Measurements from ENCODE around the gene PDZD4.

The PDZD4 gene

GRCh38 chrX:153865685-153866084, 35.3 kb upstream of the PDZD4 start:
- H3K27me3 ChIP-seq (replicated peaks; ENCODE audit: control insufficient read depth, insufficient read depth, low read length), result no peaks in the 10 kb centered on the region; the same call in none of the 2 replicates
- no peak for DNase-seq (ENCODE audit: extremely low read depth, insufficient read length)
- no peaks in the 10 kb centered on the region for H3K36me3 ChIP-seq (ENCODE audit: control insufficient read depth, insufficient read depth, low read length)
- no peak overlapping the region for H3K4me3 ChIP-seq (replicated peaks; ENCODE audit: low read depth, low read length)
- TF ChIP-seq CTCF (IDR thresholded peaks at IDR 0.05; ENCODE audit: insufficient read depth, low read length, poor library complexity, severe bottlenecking), result no peak

- no peak for DNase-seq (ENCODE audit: extremely low read depth, insufficient read length)
- H3K36me3 ChIP-seq (ENCODE audit: control insufficient read depth, insufficient read depth, low read length), result no peaks in the 10 kb centered on the region
- H3K4me3 ChIP-seq (replicated peaks; ENCODE audit: low read depth, low read length), result no peak overlapping the region
- TF ChIP-seq CTCF (IDR thresholded peaks at IDR 0.05; ENCODE audit: insufficient read depth, low read length, poor library complexity, severe bottlenecking), result no peak
- no peaks in the 10 kb centered on the region; the same call in none of the 2 replicates for H3K27me3 ChIP-seq (replicated peaks; ENCODE audit: control insufficient read depth, insufficient read depth, low read length)
Observed at GRCh38 chrX:153865321-153865580, 34.9 kb upstream of the PDZD4 start.

- TF ChIP-seq CTCF (IDR thresholded peaks at IDR 0.05; ENCODE audit: insufficient read depth, low read length, poor library complexity, severe bottlenecking), result no peak
- no peak for DNase-seq (ENCODE audit: extremely low read depth, insufficient read length)
- H3K4me3 ChIP-seq (replicated peaks; ENCODE audit: low read depth, low read length), result no peak overlapping the region
- H3K27me3 ChIP-seq (replicated peaks; ENCODE audit: control insufficient read depth, insufficient read depth, low read length), result no peaks in the 10 kb centered on the region; the same call in none of the 2 replicates
- no peaks in the 10 kb centered on the region for H3K36me3 ChIP-seq (ENCODE audit: control insufficient read depth, insufficient read depth, low read length)
Observed at GRCh38 chrX:153864561-153865320, 34.4 kb upstream of the PDZD4 start.

- no peak for TF ChIP-seq CTCF (IDR thresholded peaks at IDR 0.05; ENCODE audit: insufficient read depth, low read length, poor library complexity, severe bottlenecking)
- no peaks in the 10 kb centered on the region for H3K36me3 ChIP-seq (ENCODE audit: control insufficient read depth, insufficient read depth, low read length)
- H3K27me3 ChIP-seq (replicated peaks; ENCODE audit: control insufficient read depth, insufficient read depth, low read length), result no peaks in the 10 kb centered on the region; the same call in none of the 2 replicates
- no peak for DNase-seq (ENCODE audit: extremely low read depth, insufficient read length)
- no peak overlapping the region for H3K4me3 ChIP-seq (replicated peaks; ENCODE audit: low read depth, low read length)
Observed at GRCh38 chrX:153864101-153864500, 33.8 kb upstream of the PDZD4 start.

GRCh38 chrX:153863251-153863991, 33.1 kb upstream of the PDZD4 start:
- Histone ChIP-seq H3K27me3 (replicated peaks; ENCODE audit: control insufficient read depth, insufficient read depth, low read length) (no peaks in the 10 kb centered on the region; the same call in none of the 2 replicates), H3K4me3 (replicated peaks; ENCODE audit: low read depth, low read length) (no peak overlapping the region), H3K36me3 (ENCODE audit: control insufficient read depth, insufficient read depth, low read length) (no peaks in the 10 kb centered on the region)
- no peak for TF ChIP-seq CTCF (IDR thresholded peaks at IDR 0.05; ENCODE audit: insufficient read depth, low read length, poor library complexity, severe bottlenecking)
- DNase-seq (ENCODE audit: extremely low read depth, insufficient read length), result no peak

Data from GM06990 (cell line).